Endothelial cell of umbilical vein (primary cell): ENCODE measurements around the gene CCDC116. TPM values are rescaled to one million over a fixed set of nuclear protein-coding genes. Genes with fewer than 3 reads are reported as not detected.

Experiments used
- BruUV-seq: library from RNA; stranded (reverse); fragments of 400-500 nt; replicated peaks from 2 replicates; lab custom pipeline; 2021; lab: Mats Ljungman, UMichigan
- CTCF ChIA-PET: fragments of 300-600, 350-600 bp; sonication (Branson Sonifier 250); formaldehyde crosslinking; loops from one replicate; lab custom pipeline; 2021; ENCODE audit warnings: antibody characterized with exemption, inconsistent platforms; lab: Charles Lee
- POLR2A ChIA-PET: fragments of 300-600, 350-600 bp; sonication (Branson Sonifier 250); formaldehyde crosslinking; loops from one replicate; lab custom pipeline; 2021; ENCODE audit warnings: antibody characterized with exemption, inconsistent platforms; lab: Charles Lee
- DNase-seq: peaks from one replicate; pipeline ENCODE4 v3.0.0-alpha.2; 2011; ENCODE audit warnings: low read depth, low spot score
- FAIRE-seq: peaks from 2 replicates; lab custom pipeline; 2011; peaks lifted over from hg19 to GRCh38; lab: Jason Lieb, UNC
- H2AFZ ChIP-seq: 2 replicates; pipeline ENCODE4 v1.6.0; 2012; ENCODE audit warnings: low read depth, low read length, control low read depth, inconsistent platforms
- H3K27ac ChIP-seq: 2 replicates; pipeline ENCODE4 v1.5.1; 2011; ENCODE audit warnings: low read depth, mild to moderate bottlenecking, control low read depth, low read length, moderate library complexity; ENCODE audit not compliant: insufficient read depth
- H3K27me3 ChIP-seq, 2 experiments: 2 replicates each; pipeline versions ENCODE4 v1.6.0 to v1.6.1; 2011; ENCODE audit warnings: low read length in 2 of 2, mixed read lengths in 1 of 2; ENCODE audit not compliant: control insufficient read depth in 2 of 2, insufficient read depth in 2 of 2
- H3K36me3 ChIP-seq, 2 experiments: 2 replicates in 1 of 2; 3 replicates in 1 of 2; pipeline ENCODE4 v1.5.1; 2011; ENCODE audit warnings: low read length in 2 of 2, mild to moderate bottlenecking in 1 of 2, moderate library complexity in 1 of 2; ENCODE audit not compliant: control insufficient read depth in 2 of 2, insufficient read depth in 2 of 2; ENCODE audit errors: extremely low read depth in 1 of 2
- H3K4me1 ChIP-seq: 3 replicates; pipeline ENCODE4 v1.5.1; 2011; ENCODE audit warnings: mild to moderate bottlenecking, low read length; ENCODE audit not compliant: control insufficient read depth, insufficient read depth; ENCODE audit errors: extremely low read depth
- H3K4me2 ChIP-seq: 2 replicates; pipeline ENCODE4 v1.6.1; 2011; ENCODE audit warnings: low read length, control low read depth, mixed read lengths; ENCODE audit not compliant: insufficient read depth
- H3K4me3 ChIP-seq, 3 experiments: fragments of 200-600 bp in 1 of 3; sonication (generic), shearing (Covaris generic) in 1 of 3; replicated peaks in 1 of 3; 2 replicates each; pipeline ENCODE4 v1.5.1; 2011 to 2016; ENCODE audit warnings: control low read depth in 3 of 3, low read length in 3 of 3, mild to moderate bottlenecking in 2 of 3, inconsistent platforms in 1 of 3, low read depth in 1 of 3, moderate library complexity in 1 of 3; ENCODE audit not compliant: insufficient read depth in 1 of 3
- H3K79me2 ChIP-seq: 2 replicates; pipeline ENCODE4 v1.6.0; 2012; ENCODE audit warnings: low read length, inconsistent platforms; ENCODE audit not compliant: control insufficient read depth, insufficient read depth
- H3K9ac ChIP-seq: replicated peaks from 2 replicates; pipeline ENCODE3; 2011; ENCODE audit warnings: low read length, control low read depth; ENCODE audit not compliant: insufficient read depth; ENCODE audit errors: extremely low read depth
- H3K9me1 ChIP-seq: replicated peaks from 3 replicates; pipeline ENCODE4 v1.6.0; 2011; ENCODE audit warnings: mild to moderate bottlenecking, low read length; ENCODE audit not compliant: control insufficient read depth, insufficient read depth; ENCODE audit errors: extremely low read depth
- H3K9me3 ChIP-seq: replicated peaks from 2 replicates; pipeline ENCODE4 v1.5.1; 2012; ENCODE audit warnings: low read length, inconsistent platforms; ENCODE audit not compliant: control insufficient read depth, insufficient read depth
- H4K20me1 ChIP-seq: replicated peaks from 2 replicates; pipeline ENCODE3; 2011; ENCODE audit warnings: mild to moderate bottlenecking, low read length; ENCODE audit not compliant: control insufficient read depth, insufficient read depth; ENCODE audit errors: extremely low read depth
- EZH2 ChIP-seq: IDR thresholded peaks from 2 replicates; pipeline ENCODE4 v1.6.1; 2012; ENCODE audit warnings: borderline replicate concordance, low read depth, mild to moderate bottlenecking, moderate library complexity, low read length, inconsistent platforms; ENCODE audit not compliant: severe bottlenecking
- FOS ChIP-seq: IDR thresholded peaks from 2 replicates; pipeline ENCODE4 v1.6.1; 2011; ENCODE audit warnings: mild to moderate bottlenecking, low read length, moderate library complexity, borderline replicate concordance; ENCODE audit not compliant: insufficient read depth
- GATA2 ChIP-seq: IDR thresholded peaks from 2 replicates; pipeline ENCODE4 v1.7.0; 2011; ENCODE audit warnings: low read depth, mild to moderate bottlenecking, moderate library complexity, mixed read lengths, low read length; ENCODE audit not compliant: insufficient read length, insufficient read depth
- JUN ChIP-seq: IDR thresholded peaks from 2 replicates; pipeline ENCODE4 v1.6.1; 2011; ENCODE audit warnings: borderline replicate concordance, low read depth; ENCODE audit not compliant: insufficient read length, insufficient read depth
- MYC ChIP-seq: IDR thresholded peaks from one replicate; pipeline ENCODE4 v1.6.1; 2011; ENCODE audit warnings: mild to moderate bottlenecking, low read depth, low read length
- POLR2A ChIP-seq: IDR thresholded peaks from 2 replicates; pipeline ENCODE4 v1.6.1; 2012; ENCODE audit warnings: low read depth, mild to moderate bottlenecking, control low read depth, low read length
- POLR2AphosphoS5 ChIP-seq: IDR thresholded peaks from 2 replicates; pipeline ENCODE4 v1.6.1; 2012; ENCODE audit warnings: low read depth, mild to moderate bottlenecking, control low read depth, low read length, moderate library complexity; ENCODE audit not compliant: insufficient read depth
- dilution Hi-C: fragments of 300-500 bp; cut with MboI; formaldehyde crosslinking; loops from one replicate; pipeline ENCODE4 v1.15.0; 2019; ENCODE audit warnings: low sequenced_read_pairs; ENCODE audit not compliant: extremely low pct_ligation_motif_present
- intact Hi-C: fragments of 100-400 bp; cut with micrococcal nuclease; formaldehyde crosslinking; loops from one replicate; pipeline ENCODE4 v1.10.0; 2022
- polyA plus RNA-seq, 4 experiments: library from polyadenylated mRNA; depleted of rRNA in 3 of 4; stranded (reverse) in 3 of 4; unstranded in 1 of 4; fragments of >200 nt; gene quantifications; 2 replicates each; pipeline versions ENCODE4 v1.2.1 to v1.2.3, GENCODE V29; 2011 to 2012; ENCODE audit warnings: missing spikeins in 1 of 4
- total RNA-seq: library from RNA; stranded (reverse); gene quantifications from 2 replicates; pipeline ENCODE4 v1.2.3, GENCODE V29; 2021
- TF ChIP-seq, protein P1 (sequence below): IDR thresholded peaks from 2 replicates; pipeline ENCODE4 v1.6.1; 2011; ENCODE audit not compliant: insufficient read depth, insufficient read length
- TF ChIP-seq, protein P2 (sequence below), 2 donors: IDR thresholded peaks; 1 replicate in 1 of 2; 2 replicates in 1 of 2; pipeline ENCODE4 v1.5.1; 2011; ENCODE audit warnings: low read length in 2 of 2, mild to moderate bottlenecking in 2 of 2, moderate library complexity in 2 of 2, control low read depth in 1 of 2, inconsistent platforms in 1 of 2, low read depth in 1 of 2; ENCODE audit not compliant: insufficient read depth in 1 of 2; ENCODE audit errors: extremely low read depth in 1 of 2

The CCDC116 gene
- total and polyA plus RNA-seq, 2 donors (not counting 3 experiments of a cell fraction or from before 2014, with no cell fraction given), result 0.21 to 0.33 TPM

DNA sequence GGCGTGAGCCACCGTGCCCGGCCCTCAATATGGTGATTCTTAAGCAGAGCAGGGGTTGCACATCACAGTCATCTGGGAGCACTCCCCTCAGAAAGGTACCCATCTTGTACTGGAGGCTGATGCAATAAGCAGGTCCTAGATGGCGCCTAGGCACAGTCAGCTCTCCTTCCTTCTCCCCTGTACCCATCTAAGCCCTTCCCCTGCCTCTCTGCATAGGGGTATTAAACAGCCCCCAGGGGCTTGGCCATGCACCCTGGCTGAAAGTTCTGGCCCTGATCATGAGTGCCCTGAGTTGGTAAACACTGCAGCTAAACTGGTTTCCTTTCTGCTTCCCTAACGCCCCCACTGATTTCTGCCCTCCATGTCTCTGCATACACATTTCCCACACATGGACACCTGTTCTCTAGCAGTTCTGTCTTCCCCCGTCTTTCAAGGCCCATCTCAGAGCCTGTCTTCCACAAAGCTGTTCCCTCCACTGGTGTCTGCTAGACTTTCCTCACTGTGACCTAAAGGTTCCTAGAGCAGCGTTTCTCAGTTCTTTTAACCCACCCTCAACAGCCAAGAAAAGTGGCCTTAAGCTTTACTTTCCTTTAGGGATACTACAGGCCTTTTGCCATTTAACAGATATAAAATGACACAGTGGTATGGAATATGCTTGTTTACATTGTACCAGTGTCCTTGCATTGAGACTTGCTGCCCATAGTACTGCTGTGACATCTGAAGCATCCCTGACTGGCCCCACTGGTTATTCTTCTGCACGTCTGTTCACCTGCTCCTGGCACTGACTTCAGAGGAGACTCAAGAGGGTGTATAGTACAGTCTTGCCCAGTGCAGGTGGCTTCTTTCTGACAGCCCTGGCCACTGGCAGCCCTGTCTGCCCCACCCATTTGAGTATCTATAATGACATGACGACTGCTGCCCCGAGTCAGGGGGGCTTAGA lies 49.5 kb upstream of the CCDC116 start:
- ChIA-PET POLR2A (interaction anchor here (0.6 kb wide), 1 partner anchor 8 kb away, joined by 3 read pairs; no protein-coding TSS in a partner anchor), CTCF (no interaction called here)
- no peak for DNase-seq
- Histone ChIP-seq H3K36me3 (peaks cover 3 to 7% of the 10 kb centered on the region in 2 experiments), H3K9ac (no peak overlapping the region), H3K4me2 (no peak overlapping the region), H3K27ac (no peak overlapping the region), H3K9me1 (no peaks in the 10 kb centered on the region), H4K20me1 (peaks cover 23% of the 10 kb centered on the region), H3K9me3 (no peaks in the 10 kb centered on the region), H3K4me3 (no peak overlapping the region), H3K4me1 (peaks cover 2% of the 10 kb centered on the region), H3K79me2 (peaks cover 99% of the 10 kb centered on the region), H2AFZ (no peak overlapping the region), H3K27me3 (no peaks in the 10 kb centered on the region)
- TF ChIP-seq, protein P1, sequence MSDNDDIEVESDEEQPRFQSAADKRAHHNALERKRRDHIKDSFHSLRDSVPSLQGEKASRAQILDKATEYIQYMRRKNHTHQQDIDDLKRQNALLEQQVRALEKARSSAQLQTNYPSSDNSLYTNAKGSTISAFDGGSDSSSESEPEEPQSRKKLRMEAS, result no peak
- no peak for TF ChIP-seq EZH2
- TF ChIP-seq FOS, result no peak
- TF ChIP-seq GATA2, result no peak
- no peak for TF ChIP-seq MYC
- BruUV-seq, result no TSS peak
- dilution Hi-C loops, result no loop called here
- intact Hi-C loops, result no loop called here
- FAIRE-seq, result no peak

DNA sequence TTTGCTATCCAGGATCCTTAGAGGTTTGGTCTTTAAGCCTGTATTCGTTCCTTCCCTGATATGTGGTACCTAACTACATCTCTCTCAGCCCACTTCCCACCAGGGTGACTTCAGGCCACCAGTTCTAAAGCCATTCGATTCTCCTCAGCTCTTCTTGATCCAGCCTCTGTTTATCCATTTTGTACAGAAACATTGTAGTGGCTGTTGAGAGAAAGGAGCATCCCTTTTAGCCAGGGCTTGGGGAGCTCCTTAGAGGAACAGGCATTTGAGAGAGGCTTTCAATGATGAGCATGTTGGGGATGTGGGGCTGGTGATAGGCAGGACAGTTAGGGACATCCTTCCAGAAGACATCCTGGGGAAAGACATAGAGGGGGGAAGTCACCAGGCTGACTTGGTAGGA lies 47.2 kb upstream of the CCDC116 start:
- Histone ChIP-seq H3K9ac (no peak overlapping the region), H3K4me2 (no peak overlapping the region), H4K20me1 (peaks cover 18% of the 10 kb centered on the region), H3K27me3 (no peaks in the 10 kb centered on the region), H3K36me3 (peaks cover 3 to 7% of the 10 kb centered on the region in 2 experiments), H3K4me1 (no peaks in the 10 kb centered on the region), H3K27ac (no peak overlapping the region), H3K9me1 (no peaks in the 10 kb centered on the region), H2AFZ (no peak overlapping the region), H3K9me3 (no peaks in the 10 kb centered on the region), H3K79me2 (peaks cover 97% of the 10 kb centered on the region), H3K4me3 (no peak overlapping the region)
- dilution Hi-C loops, result no loop called here
- TF ChIP-seq JUN, result no peak
- TF ChIP-seq, protein P2, sequence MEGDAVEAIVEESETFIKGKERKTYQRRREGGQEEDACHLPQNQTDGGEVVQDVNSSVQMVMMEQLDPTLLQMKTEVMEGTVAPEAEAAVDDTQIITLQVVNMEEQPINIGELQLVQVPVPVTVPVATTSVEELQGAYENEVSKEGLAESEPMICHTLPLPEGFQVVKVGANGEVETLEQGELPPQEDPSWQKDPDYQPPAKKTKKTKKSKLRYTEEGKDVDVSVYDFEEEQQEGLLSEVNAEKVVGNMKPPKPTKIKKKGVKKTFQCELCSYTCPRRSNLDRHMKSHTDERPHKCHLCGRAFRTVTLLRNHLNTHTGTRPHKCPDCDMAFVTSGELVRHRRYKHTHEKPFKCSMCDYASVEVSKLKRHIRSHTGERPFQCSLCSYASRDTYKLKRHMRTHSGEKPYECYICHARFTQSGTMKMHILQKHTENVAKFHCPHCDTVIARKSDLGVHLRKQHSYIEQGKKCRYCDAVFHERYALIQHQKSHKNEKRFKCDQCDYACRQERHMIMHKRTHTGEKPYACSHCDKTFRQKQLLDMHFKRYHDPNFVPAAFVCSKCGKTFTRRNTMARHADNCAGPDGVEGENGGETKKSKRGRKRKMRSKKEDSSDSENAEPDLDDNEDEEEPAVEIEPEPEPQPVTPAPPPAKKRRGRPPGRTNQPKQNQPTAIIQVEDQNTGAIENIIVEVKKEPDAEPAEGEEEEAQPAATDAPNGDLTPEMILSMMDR (IDR thresholded peaks at IDR 0.05; ENCODE audit: extremely low read depth in 1 of 2, insufficient read depth in 1 of 2, low read depth in 1 of 2, low read length in 2 of 2), result no peak
- TF ChIP-seq MYC, result no peak
- TF ChIP-seq, protein P1, result no peak
- TF ChIP-seq POLR2AphosphoS5, result no peak
- TF ChIP-seq POLR2A, result no peak
- TF ChIP-seq GATA2, result no peak
- no peak for TF ChIP-seq FOS
- no peak for TF ChIP-seq EZH2
- no TSS peak for BruUV-seq
- CTCF ChIA-PET, result no interaction called here
- DNase-seq, result no peak
- intact Hi-C loops, result no loop called here
- FAIRE-seq, result no peak
- POLR2A ChIA-PET, result no interaction called here
